Ectodermal cell (in vitro differentiated cells): ENCODE results near the gene UBL4A.
"Not testable (repeated sequence)": the region's sequence is repeated elsewhere in the genome, so short reads cannot be mapped to it uniquely, and the experiment has no call there.

Experiments
- H3K27ac ChIP-seq: 2 replicates; pipeline ENCODE4 v1.7.0; 2013; ENCODE audit warnings: mild to moderate bottlenecking, low read depth, low read length; ENCODE audit not compliant: insufficient read depth, poor library complexity, severe bottlenecking
- H3K27me3 ChIP-seq: 2 replicates; pipeline ENCODE4 v1.7.0; 2013; ENCODE audit warnings: mild to moderate bottlenecking, low read length; ENCODE audit not compliant: insufficient read depth, control insufficient read depth, poor library complexity, severe bottlenecking
- H3K36me3 ChIP-seq: one replicate; pipeline ENCODE4 v1.7.0; 2013; ENCODE audit warnings: low read length; ENCODE audit not compliant: control insufficient read depth, insufficient read depth
- H3K4me1 ChIP-seq: one replicate; pipeline ENCODE4 v1.7.0; 2013; ENCODE audit warnings: low read length; ENCODE audit not compliant: control insufficient read depth, insufficient read depth
- H3K4me3 ChIP-seq: 2 replicates; pipeline ENCODE4 v1.7.0; 2013; ENCODE audit warnings: low read depth, low read length, control low read depth; ENCODE audit not compliant: insufficient read depth
- H3K9me3 ChIP-seq: 2 replicates; pipeline ENCODE4 v1.7.0; 2013; ENCODE audit warnings: mild to moderate bottlenecking, low read length, moderate library complexity; ENCODE audit not compliant: control insufficient read depth
- WGBS, 2 experiments: methylation state at CpG; one replicate each; pipeline ENCODE4 v1.1.7; 2013; ENCODE audit warnings: missing lambda C conversion rate in 2 of 2; 5-methylcytosine and 5-hydroxymethylcytosine counted together

UBL4A gene

DNA sequence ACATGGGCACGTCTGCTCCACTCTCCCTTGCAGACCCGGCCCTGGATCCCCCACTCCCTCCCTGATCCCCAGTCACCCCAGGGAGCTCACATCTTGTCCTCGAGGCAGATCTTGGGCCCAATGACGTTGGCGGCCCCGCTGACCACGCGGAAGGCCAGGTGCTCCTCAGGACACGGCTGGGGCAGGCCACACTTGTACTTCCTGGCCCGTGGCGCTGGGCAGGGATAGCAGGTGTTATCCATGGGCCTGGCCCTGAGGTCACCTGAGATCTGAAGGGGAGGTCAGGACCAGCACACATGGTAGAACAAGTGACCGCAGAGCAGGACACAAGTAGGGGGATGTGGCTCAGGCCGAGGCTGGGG, 21.9 kb upstream of the UBL4A start:
- Histone ChIP-seq H3K27me3 (no peaks in the 10 kb centered on the region), H3K9me3 (no peaks in the 10 kb centered on the region), H3K27ac (no peak overlapping the region), H3K4me3 (no peak overlapping the region), H3K4me1 (no peaks in the 10 kb centered on the region), H3K36me3 (no peaks in the 10 kb centered on the region)
- WGBS, 2 experiments, result 94 to 96% methylated on average over 13 of the region's 13 CpGs

- Histone ChIP-seq H3K27ac (no peak overlapping the region), H3K4me3 (no peak overlapping the region), H3K36me3 (no peaks in the 10 kb centered on the region), H3K9me3 (no peaks in the 10 kb centered on the region), H3K4me1 (no peaks in the 10 kb centered on the region), H3K27me3 (no peaks in the 10 kb centered on the region)
- WGBS, 2 experiments, result 88 to 92% methylated on average over 16 to 24 of the region's 24 CpGs
These were observed 21.4 kb upstream of the UBL4A start for GRCh38 chrX:154507673-154508383.

DNA sequence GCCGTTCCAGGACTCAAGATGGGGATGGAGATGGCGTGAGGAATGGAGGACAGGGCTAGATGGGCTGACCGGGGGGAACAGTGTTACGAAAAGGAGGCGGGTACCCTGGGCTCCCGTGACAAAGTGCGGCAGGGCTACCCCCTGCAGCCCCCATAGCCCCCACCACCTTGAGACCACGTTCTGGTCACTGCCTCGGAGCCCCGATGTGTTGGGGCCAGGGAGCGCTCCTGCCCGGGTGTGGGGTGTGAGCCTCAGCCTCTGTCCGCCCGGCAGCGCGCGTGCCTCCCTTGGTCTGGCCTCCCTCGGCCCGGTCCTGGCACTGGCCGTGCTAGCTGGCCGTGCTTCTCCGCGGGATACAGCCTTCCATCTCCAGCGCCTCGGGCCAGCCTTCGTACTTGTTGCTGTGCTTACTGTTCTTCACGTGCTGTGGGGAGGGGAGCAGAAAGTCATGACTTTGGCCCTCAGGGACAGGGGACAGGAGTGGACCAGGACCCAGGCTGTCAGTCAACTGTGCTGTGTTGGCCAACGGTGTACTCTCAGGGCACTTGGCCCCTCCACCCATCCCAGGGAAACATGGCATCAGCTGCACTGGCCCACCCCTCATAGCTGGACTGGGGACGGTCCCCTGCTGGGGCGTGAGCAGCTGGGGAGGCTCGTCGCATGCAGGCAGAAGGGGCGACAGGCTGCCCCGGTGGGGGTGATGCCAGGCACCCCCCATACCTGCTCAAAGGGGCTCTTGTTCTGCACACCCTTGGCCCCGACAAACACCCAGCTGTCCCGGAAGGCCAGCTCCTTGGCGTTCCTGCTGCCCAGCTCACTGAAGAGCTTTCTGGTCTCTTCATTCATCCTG, 20.3 kb upstream of the UBL4A start:
- Histone ChIP-seq H3K9me3 (no peaks in the 10 kb centered on the region), H3K27ac (no peak overlapping the region), H3K27me3 (no peaks in the 10 kb centered on the region), H3K4me1 (no peaks in the 10 kb centered on the region), H3K36me3 (no peaks in the 10 kb centered on the region), H3K4me3 (no peak overlapping the region)
- WGBS, 2 experiments, result 95% methylated on average over 37 of the region's 37 CpGs

DNA sequence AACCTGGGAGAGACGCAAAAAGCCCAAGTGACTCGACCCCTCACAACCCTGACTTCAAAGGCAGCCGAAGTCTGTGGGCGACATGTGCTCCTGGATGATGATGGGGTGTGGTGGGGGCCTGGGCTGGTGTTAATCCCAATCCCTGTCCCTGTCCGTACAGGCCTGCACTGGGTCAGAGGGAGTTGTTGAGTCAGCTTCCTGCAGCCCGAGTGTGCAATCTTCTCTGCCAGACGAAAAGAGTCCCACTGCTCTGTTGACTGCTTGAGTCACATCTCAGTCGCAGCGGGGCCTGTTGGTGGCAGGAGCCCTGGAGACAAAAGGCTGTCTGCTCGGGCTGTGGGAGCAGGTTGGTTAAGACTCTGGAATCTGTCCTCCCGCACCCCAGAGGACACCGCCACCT, 19.3 kb upstream of the UBL4A start:
- H3K27me3 ChIP-seq, result no peaks in the 10 kb centered on the region
- no peaks in the 10 kb centered on the region for H3K36me3 ChIP-seq
- H3K4me1 ChIP-seq, result no peaks in the 10 kb centered on the region
- no peak overlapping the region for H3K4me3 ChIP-seq
- WGBS, 2 experiments, result 90 to 92% methylated on average over 12 of the region's 12 CpGs
- H3K27ac ChIP-seq, result no peak overlapping the region
- H3K9me3 ChIP-seq, result no peaks in the 10 kb centered on the region

- no peaks in the 10 kb centered on the region for H3K36me3 ChIP-seq
- H3K4me3 ChIP-seq, result no peak overlapping the region
- 96 to 98% methylated on average over 3 of the region's 3 CpGs for WGBS, 2 experiments
- no peaks in the 10 kb centered on the region for H3K9me3 ChIP-seq
- H3K27me3 ChIP-seq, result no peaks in the 10 kb centered on the region
- H3K27ac ChIP-seq, result no peak overlapping the region
- H3K4me1 ChIP-seq, result no peaks in the 10 kb centered on the region
These were observed 16.6 kb upstream of the UBL4A start for GRCh38 chrX:154502989-154503388.

DNA sequence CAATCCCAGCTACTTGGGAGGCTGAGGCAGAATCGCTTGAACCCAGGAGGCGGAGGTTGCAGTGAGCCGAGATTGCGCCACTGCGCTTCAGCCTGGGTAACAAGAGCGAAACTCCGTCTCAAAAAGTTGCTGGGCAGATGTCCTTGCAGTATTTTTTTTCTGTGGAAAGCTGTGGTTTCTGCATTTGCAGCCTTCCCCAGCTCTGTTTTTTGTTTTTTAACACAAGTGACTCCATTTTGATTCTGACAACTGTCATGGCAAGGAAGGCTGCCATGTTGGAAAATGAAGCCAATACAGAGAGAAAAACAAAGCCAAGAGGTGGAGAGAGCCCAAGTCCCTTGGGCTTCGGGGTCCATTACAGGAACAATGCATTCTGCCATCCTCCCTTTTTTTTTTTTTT, 15.7 kb upstream of the UBL4A start:
- Histone ChIP-seq H3K27ac (no peak overlapping the region), H3K4me3 (no peak overlapping the region), H3K9me3 (no peaks in the 10 kb centered on the region), H3K27me3 (no peaks in the 10 kb centered on the region), H3K36me3 (no peaks in the 10 kb centered on the region), H3K4me1 (no peaks in the 10 kb centered on the region)
- 80 to 85% methylated on average over 7 to 8 of the region's 8 CpGs for WGBS, 2 experiments

- not testable (repeated sequence) for H3K4me1 ChIP-seq, H3K27ac ChIP-seq, H3K27me3 ChIP-seq, H3K36me3 ChIP-seq, H3K4me3 ChIP-seq, H3K9me3 ChIP-seq
- 92 to 97% methylated on average over 7 of the region's 7 CpGs for WGBS, 2 experiments
These were observed 15.0 kb upstream of the UBL4A start for GRCh38 chrX:154501423-154501822.

DNA sequence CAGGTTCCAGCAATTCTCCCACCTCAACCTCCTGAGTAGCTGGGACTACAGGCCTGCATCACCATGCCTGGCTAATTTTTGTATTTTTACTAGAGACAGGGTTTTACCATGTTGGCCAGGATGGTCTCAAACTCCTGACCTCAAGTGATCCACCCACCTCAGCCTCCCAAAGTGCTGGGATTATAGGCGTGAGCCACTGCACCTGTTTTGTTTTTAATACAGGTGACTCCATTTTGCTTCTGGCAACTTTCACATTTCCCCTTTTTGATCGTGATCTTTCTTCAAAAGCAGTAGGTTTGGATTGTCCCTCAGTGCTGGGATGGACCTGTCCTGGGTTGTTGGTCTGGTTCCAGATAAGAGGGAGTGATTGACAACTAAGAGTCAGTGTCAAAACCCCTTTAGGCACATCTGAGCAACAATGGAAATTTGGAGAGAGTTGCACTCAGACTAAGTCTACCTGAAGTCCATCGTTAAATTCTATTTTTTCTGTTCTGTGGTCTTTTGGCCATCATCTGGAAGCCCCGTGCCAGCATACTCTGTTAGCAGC, 10.2 kb upstream of the UBL4A start:
- 85 to 92% methylated on average over 4 of the region's 4 CpGs for WGBS, 2 experiments
- not testable (repeated sequence) for H3K9me3 ChIP-seq, H3K36me3 ChIP-seq, H3K4me1 ChIP-seq, H3K4me3 ChIP-seq, H3K27me3 ChIP-seq, H3K27ac ChIP-seq

DNA sequence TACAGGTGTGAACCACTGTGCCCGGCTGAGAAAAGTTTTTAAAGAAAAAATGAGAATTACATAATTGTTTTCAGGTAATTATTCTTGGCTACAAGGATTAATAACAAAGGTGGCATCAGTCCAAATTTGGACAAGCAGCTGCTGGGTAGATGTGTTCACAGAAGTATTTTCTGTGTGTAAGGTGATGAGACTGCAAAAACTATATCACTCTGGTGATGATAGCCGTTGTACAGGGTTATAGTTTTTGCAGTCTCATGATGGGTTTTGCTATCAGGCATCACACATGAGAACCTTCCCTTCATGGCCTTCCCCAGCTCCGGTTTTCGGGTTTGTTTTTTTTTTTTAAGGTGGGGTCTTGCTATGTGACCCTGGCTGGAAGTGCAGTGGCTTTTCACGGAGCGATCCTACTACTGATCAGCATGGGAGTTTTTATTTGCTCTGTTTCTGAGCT, 9.1 kb upstream of the UBL4A start:
- Histone ChIP-seq H3K9me3 (no peaks in the 10 kb centered on the region), H3K4me1 (no peaks in the 10 kb centered on the region), H3K27ac (no peak overlapping the region), H3K27me3 (no peaks in the 10 kb centered on the region), H3K4me3 (no peak overlapping the region), H3K36me3 (no peaks in the 10 kb centered on the region)
- 92 to 96% methylated on average over 4 to 6 of the region's 6 CpGs for WGBS, 2 experiments

- no peak overlapping the region for H3K4me3 ChIP-seq
- 86 to 91% methylated on average over 3 of the region's 3 CpGs for WGBS, 2 experiments
- no peaks in the 10 kb centered on the region for H3K9me3 ChIP-seq
- H3K4me1 ChIP-seq, result no peaks in the 10 kb centered on the region
- no peak overlapping the region for H3K27ac ChIP-seq
- no peaks in the 10 kb centered on the region for H3K36me3 ChIP-seq
- peaks cover 3% of the 10 kb centered on the region for H3K27me3 ChIP-seq
These were observed 8.3 kb upstream of the UBL4A start for GRCh38 chrX:154494715-154495114.
